HEK293 (cell line): ENCODE measurements around the gene RGS8.

Experiments
- CTCF ChIA-PET: fragments of 350-600 bp; formaldehyde crosslinking; extraction: SDS; loops from one replicate; lab custom pipeline; 2021; ENCODE audit warnings: antibody characterized with exemption; lab: Yijun Ruan, JAX
- POLR2A ChIA-PET: fragments of 300-600 bp; formaldehyde crosslinking; extraction: SDS; loops from one replicate; lab custom pipeline; 2020; ENCODE audit warnings: antibody characterized with exemption, inconsistent platforms; lab: Yijun Ruan, JAX
- H3K27ac ChIP-seq: fragments of 200-500 bp; sonication (Bioruptor generic); 2 replicates; pipeline ENCODE4 v1.5.1; 2014; ENCODE audit warnings: low read depth, low read length, control low read depth, inconsistent platforms; ENCODE audit errors: extremely low read depth
- H3K36me3 ChIP-seq, 2 experiments: fragments of 200-500 bp in 1 of 2; sonication (Bioruptor generic) in 1 of 2; 1 replicate in 1 of 2; 2 replicates in 1 of 2; pipeline ENCODE4 v1.5.1; 2014 to 2017; ENCODE audit warnings: inconsistent platforms in 2 of 2, low read length in 2 of 2; ENCODE audit not compliant: control insufficient read depth in 2 of 2, insufficient read depth in 1 of 2
- H3K4me1 ChIP-seq: fragments of 200-500 bp; sonication (Bioruptor generic); 2 replicates; pipeline ENCODE4 v1.5.1; 2014; ENCODE audit warnings: mild to moderate bottlenecking, low read length, inconsistent platforms; ENCODE audit not compliant: control insufficient read depth, insufficient read depth
- H3K4me3 ChIP-seq: 2 replicates; pipeline ENCODE4 v1.5.1; 2011; ENCODE audit warnings: low read depth, mild to moderate bottlenecking, control low read depth, low read length, moderate library complexity
- H3K9me3 ChIP-seq: fragments of 200-500 bp; sonication (Bioruptor generic); 2 replicates; pipeline ENCODE4 v1.5.1; 2014; ENCODE audit warnings: low read depth, low read length, inconsistent platforms; ENCODE audit not compliant: control insufficient read depth, insufficient read depth
- GLI4 ChIP-seq: fragments of 450-650 bp; formaldehyde crosslinking; IDR thresholded peaks from 2 replicates; pipeline ENCODE4 v1.5.1; 2016; ENCODE audit warnings: missing biosample characterization, missing genetic modification characterization
- MYNN ChIP-seq: fragments of 450-650 bp; formaldehyde crosslinking; IDR thresholded peaks from 2 replicates; pipeline ENCODE4 v1.5.1; 2016; ENCODE audit warnings: missing biosample characterization, missing genetic modification characterization, borderline replicate concordance
- OSR2 ChIP-seq: fragments of 450-650 bp; formaldehyde crosslinking; IDR thresholded peaks from 2 replicates; pipeline ENCODE4 v1.5.1; 2016; ENCODE audit warnings: missing biosample characterization, missing genetic modification characterization
- OVOL3 ChIP-seq: fragments of 450-650 bp; formaldehyde crosslinking; IDR thresholded peaks from 2 replicates; pipeline ENCODE4 v1.5.1; 2016; ENCODE audit warnings: missing biosample characterization, missing genetic modification characterization
- TRIM28 ChIP-seq: IDR thresholded peaks from 2 replicates; pipeline ENCODE4 v1.6.1; 2011; ENCODE audit warnings: low read length, control low read depth, borderline replicate concordance
- ZIC2 ChIP-seq: fragments of 450-650 bp; formaldehyde crosslinking; IDR thresholded peaks from 2 replicates; pipeline ENCODE4 v1.5.1; 2016; ENCODE audit warnings: missing biosample characterization, missing genetic modification characterization
- ZNF148 ChIP-seq: fragments of 450-650 bp; formaldehyde crosslinking; IDR thresholded peaks from 2 replicates; pipeline ENCODE4 v1.5.0; 2017; ENCODE audit warnings: missing biosample characterization, missing genetic modification characterization, borderline replicate concordance
- ZNF184 ChIP-seq: fragments of 450-650 bp; IDR thresholded peaks from 2 replicates; pipeline ENCODE4 v1.5.1; 2018; ENCODE audit warnings: missing biosample characterization, mild to moderate bottlenecking, missing genetic modification characterization
- ZNF311 ChIP-seq: fragments of 450-650 bp; formaldehyde crosslinking; IDR thresholded peaks from 2 replicates; pipeline ENCODE4 v1.5.1; 2017; ENCODE audit warnings: missing biosample characterization, missing genetic modification characterization, borderline replicate concordance
- ZNF488 ChIP-seq: fragments of 450-650 bp; formaldehyde crosslinking; IDR thresholded peaks from 2 replicates; pipeline ENCODE4 v1.5.1; 2016; ENCODE audit warnings: missing biosample characterization, missing genetic modification characterization
- ZNF501 ChIP-seq: fragments of 450-650 bp; formaldehyde crosslinking; IDR thresholded peaks from 2 replicates; pipeline ENCODE4 v1.5.1; 2016; ENCODE audit warnings: missing biosample characterization, missing genetic modification characterization
- ZNF548 ChIP-seq: fragments of 450-650 bp; formaldehyde crosslinking; IDR thresholded peaks from 2 replicates; pipeline ENCODE4 v1.5.1; 2016; ENCODE audit warnings: missing biosample characterization, missing genetic modification characterization
- ZNF621 ChIP-seq: fragments of 450-650 bp; formaldehyde crosslinking; IDR thresholded peaks from 2 replicates; pipeline ENCODE4 v1.5.1; 2017; ENCODE audit warnings: missing biosample characterization, missing genetic modification characterization
- ZNF664 ChIP-seq: fragments of 450-650 bp; formaldehyde crosslinking; IDR thresholded peaks from 2 replicates; pipeline ENCODE4 v1.5.1; 2016; ENCODE audit warnings: missing biosample characterization, missing genetic modification characterization
- ZNF777 ChIP-seq: fragments of 450-650 bp; formaldehyde crosslinking; IDR thresholded peaks from 2 replicates; pipeline ENCODE4 v1.5.1; 2017; ENCODE audit warnings: missing biosample characterization, missing genetic modification characterization, borderline replicate concordance
- ZNF830 ChIP-seq: fragments of 450-650 bp; IDR thresholded peaks from 2 replicates; pipeline ENCODE4 v1.5.0; 2018; ENCODE audit warnings: missing biosample characterization, missing genetic modification characterization, low read depth, mild to moderate bottlenecking, moderate library complexity
- ZSCAN23 ChIP-seq: fragments of 450-650 bp; formaldehyde crosslinking; IDR thresholded peaks from 2 replicates; pipeline ENCODE4 v1.5.1; 2016; ENCODE audit warnings: missing biosample characterization, missing genetic modification characterization
- ZSCAN30 ChIP-seq: fragments of 450-650 bp; IDR thresholded peaks from 2 replicates; pipeline ENCODE4 v1.5.1; 2018; ENCODE audit warnings: missing biosample characterization, mild to moderate bottlenecking, missing genetic modification characterization, moderate library complexity
- TF ChIP-seq, protein P1 (sequence below): fragments of 450-650 bp; formaldehyde crosslinking; IDR thresholded peaks from 2 replicates; pipeline ENCODE4 v1.5.1; 2016; ENCODE audit warnings: missing biosample characterization, missing genetic modification characterization
- TF ChIP-seq, protein P2 (sequence below): fragments of 450-650 bp; formaldehyde crosslinking; IDR thresholded peaks from 2 replicates; pipeline ENCODE4 v1.5.1; 2017; ENCODE audit warnings: missing biosample characterization, mild to moderate bottlenecking, missing genetic modification characterization, moderate library complexity
- TF ChIP-seq, protein P3 (sequence below): fragments of 450-650 bp; formaldehyde crosslinking; IDR thresholded peaks from 2 replicates; pipeline ENCODE4 v1.5.1; 2017; ENCODE audit warnings: missing biosample characterization, missing genetic modification characterization

The RGS8 gene

DNA sequence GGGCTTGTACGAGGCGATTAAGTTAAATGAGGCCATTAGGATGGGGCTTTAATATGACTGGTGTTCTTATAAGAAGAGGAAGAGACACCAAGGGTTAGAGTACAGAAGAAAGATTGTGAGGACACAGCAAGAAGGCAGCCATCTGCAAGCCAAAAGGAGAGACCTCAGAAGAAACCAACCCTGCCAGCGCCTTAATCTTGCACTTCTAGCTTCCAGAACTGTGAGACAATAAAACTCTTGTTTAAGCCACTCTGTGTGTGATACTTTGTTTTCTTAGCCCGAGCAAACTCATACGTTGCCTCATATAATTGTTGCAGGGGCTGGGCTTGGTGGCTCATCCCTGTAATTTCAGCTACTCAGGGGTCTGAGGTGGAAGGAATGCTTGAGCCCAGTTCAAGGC, 46.6 kb downstream of the RGS8 start:
- ChIA-PET CTCF (interaction anchor here (1.1 kb wide), 1 partner anchor 147 kb away, joined by 3 read pairs; no protein-coding TSS in a partner anchor), POLR2A (no interaction called here)
- Histone ChIP-seq H3K9me3 (no peaks in the 10 kb centered on the region), H3K4me3 (no peak overlapping the region), H3K4me1 (no peaks in the 10 kb centered on the region; the same call in 1 of the 2 replicates), H3K36me3 (no peaks in the 10 kb centered on the region), H3K27ac (no peak overlapping the region)
- TF ChIP-seq ZNF548 (tag by site-specific recombination) (peak; percentile 80), ZNF777 (tag by site-specific recombination) (no peak), ZNF184 (no peak), ZNF311 (tag by site-specific recombination) (no peak), OSR2 (peak; percentile 27; the same call in 1 of the 2 replicates), GLI4 (tag by site-specific recombination) (no peak), ZSCAN30 (no peak), ZIC2 (tag by site-specific recombination) (no peak), ZNF488 (tag by site-specific recombination) (no peak), TRIM28 (0 out of 2 replicates have a peak, but pooled peaks have one; percentile 42), OVOL3 (tag by site-specific recombination) (no peak), ZNF830 (tag by site-specific recombination) (no peak), ZNF501 (no peak), MYNN (tag by site-specific recombination) (no peak), ZSCAN23 (tag by site-specific recombination) (no peak), ZNF148 (tag by site-specific recombination) (no peak), ZNF621 (tag by site-specific recombination) (no peak), ZNF664 (tag by site-specific recombination) (no peak)
- TF ChIP-seq, protein P1, sequence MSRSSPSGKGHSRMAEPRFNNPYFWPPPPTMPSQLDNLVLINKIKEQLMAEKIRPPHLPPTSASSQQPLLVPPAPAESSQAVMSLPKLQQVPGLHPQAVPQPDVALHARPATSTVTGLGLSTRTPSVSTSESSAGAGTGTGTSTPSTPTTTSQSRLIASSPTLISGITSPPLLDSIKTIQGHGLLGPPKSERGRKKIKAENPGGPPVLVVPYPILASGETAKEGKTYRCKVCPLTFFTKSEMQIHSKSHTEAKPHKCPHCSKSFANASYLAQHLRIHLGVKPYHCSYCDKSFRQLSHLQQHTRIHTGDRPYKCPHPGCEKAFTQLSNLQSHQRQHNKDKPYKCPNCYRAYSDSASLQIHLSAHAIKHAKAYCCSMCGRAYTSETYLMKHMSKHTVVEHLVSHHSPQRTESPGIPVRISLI = no peak
- TF ChIP-seq, protein P2, sequence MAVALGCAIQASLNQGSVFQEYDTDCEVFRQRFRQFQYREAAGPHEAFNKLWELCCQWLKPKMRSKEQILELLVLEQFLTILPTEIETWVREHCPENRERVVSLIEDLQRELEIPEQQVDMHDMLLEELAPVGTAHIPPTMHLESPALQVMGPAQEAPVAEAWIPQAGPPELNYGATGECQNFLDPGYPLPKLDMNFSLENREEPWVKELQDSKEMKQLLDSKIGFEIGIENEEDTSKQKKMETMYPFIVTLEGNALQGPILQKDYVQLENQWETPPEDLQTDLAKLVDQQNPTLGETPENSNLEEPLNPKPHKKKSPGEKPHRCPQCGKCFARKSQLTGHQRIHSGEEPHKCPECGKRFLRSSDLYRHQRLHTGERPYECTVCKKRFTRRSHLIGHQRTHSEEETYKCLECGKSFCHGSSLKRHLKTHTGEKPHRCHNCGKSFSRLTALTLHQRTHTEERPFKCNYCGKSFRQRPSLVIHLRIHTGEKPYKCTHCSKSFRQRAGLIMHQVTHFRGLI (tag by site-specific recombination) = no peak
- TF ChIP-seq, protein P3, sequence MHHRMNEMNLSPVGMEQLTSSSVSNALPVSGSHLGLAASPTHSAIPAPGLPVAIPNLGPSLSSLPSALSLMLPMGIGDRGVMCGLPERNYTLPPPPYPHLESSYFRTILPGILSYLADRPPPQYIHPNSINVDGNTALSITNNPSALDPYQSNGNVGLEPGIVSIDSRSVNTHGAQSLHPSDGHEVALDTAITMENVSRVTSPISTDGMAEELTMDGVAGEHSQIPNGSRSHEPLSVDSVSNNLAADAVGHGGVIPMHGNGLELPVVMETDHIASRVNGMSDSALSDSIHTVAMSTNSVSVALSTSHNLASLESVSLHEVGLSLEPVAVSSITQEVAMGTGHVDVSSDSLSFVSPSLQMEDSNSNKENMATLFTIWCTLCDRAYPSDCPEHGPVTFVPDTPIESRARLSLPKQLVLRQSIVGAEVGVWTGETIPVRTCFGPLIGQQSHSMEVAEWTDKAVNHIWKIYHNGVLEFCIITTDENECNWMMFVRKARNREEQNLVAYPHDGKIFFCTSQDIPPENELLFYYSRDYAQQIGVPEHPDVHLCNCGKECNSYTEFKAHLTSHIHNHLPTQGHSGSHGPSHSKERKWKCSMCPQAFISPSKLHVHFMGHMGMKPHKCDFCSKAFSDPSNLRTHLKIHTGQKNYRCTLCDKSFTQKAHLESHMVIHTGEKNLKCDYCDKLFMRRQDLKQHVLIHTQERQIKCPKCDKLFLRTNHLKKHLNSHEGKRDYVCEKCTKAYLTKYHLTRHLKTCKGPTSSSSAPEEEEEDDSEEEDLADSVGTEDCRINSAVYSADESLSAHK (tag by site-specific recombination) = no peak
